Measurements from ENCODE around the gene ANXA2R.

Gene ANXA2R

DNA sequence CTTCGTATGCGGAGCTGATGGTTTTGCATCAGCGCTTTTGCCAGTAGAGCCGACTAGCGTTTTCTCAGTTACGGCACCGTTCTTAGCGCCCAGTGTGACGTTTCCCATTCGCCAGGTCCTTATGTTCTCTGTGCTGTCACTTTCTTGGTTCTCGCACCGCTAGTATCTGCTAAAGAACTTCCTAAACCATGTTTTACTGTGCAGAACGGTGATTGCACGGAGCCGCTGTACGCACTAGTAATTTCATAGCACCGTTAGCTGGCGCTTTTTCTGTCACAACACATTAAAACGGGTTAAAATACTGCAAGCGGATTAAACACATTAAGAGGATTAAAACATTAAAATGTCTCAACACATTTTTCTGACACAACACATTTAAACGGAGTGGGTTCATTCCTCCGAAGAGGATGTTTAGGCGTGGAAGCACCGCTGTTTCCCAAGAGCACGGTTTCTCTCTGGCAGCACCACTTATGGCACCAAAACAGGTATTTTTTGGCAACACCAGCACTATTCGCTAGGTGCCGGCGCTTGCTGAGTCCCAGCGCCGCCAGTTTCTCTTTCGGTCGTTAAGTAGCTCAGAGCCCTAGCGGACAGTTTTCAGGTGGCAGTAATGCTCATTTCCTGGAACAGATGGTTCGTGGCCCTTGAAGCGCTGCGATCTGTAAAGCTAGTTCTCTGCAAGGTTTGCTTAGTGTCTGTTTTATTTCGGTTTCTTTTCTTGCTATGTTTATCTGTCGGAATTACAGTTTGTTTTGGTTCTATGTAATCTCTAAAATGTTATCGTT lies 20.3 kb downstream of the ANXA2R start:
- Histone ChIP-seq H3K27ac (peak overlapping the region; percentile 36), H3K4me2 (ENCODE audit: low read length) (peak overlapping the region; percentile 57), H3K4me1 (no peaks in the 10 kb centered on the region), H3K27me3 (ENCODE audit: control insufficient read depth, insufficient read depth, low read length) (peaks cover 5% of the 10 kb centered on the region), H3K9ac (no peak overlapping the region), H2AFZ (peak overlapping the region; percentile 26), H3K4me3 (ENCODE audit: low read depth, low read length) (peak overlapping the region; percentile 56), H3K9me3 (ENCODE audit: control insufficient read depth, low read length) (peaks cover 6% of the 10 kb centered on the region), H3K79me2 (no peaks in the 10 kb centered on the region), H3K36me3 (ENCODE audit: control insufficient read depth, insufficient read depth, low read length) (no peaks in the 10 kb centered on the region)
- TF ChIP-seq, protein P1, sequence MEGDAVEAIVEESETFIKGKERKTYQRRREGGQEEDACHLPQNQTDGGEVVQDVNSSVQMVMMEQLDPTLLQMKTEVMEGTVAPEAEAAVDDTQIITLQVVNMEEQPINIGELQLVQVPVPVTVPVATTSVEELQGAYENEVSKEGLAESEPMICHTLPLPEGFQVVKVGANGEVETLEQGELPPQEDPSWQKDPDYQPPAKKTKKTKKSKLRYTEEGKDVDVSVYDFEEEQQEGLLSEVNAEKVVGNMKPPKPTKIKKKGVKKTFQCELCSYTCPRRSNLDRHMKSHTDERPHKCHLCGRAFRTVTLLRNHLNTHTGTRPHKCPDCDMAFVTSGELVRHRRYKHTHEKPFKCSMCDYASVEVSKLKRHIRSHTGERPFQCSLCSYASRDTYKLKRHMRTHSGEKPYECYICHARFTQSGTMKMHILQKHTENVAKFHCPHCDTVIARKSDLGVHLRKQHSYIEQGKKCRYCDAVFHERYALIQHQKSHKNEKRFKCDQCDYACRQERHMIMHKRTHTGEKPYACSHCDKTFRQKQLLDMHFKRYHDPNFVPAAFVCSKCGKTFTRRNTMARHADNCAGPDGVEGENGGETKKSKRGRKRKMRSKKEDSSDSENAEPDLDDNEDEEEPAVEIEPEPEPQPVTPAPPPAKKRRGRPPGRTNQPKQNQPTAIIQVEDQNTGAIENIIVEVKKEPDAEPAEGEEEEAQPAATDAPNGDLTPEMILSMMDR (IDR thresholded peaks at IDR 0.05), result no peak

DNA sequence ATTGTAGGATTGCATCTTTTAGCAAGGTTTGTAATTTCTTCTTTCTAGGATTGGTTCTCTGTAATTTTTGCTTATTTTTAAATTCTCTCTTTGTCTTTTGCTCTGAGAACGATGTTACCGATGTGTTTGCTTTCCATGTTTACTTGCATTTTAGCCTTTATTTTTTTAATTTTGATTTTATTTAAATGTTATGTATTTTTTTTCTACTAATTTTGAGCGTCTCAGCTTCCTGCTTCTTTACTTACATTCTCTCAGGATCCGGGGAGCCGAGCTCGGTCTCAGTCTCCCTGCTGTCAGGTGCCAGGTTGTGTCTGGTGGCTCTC lies 20.9 kb downstream of the ANXA2R start:
- Histone ChIP-seq H3K27ac (peak overlapping the region; percentile 75), H3K4me2 (ENCODE audit: low read length) (peak overlapping the region; percentile 57), H3K36me3 (ENCODE audit: control insufficient read depth, insufficient read depth, low read length) (no peaks in the 10 kb centered on the region), H3K79me2 (no peaks in the 10 kb centered on the region), H3K4me3 (ENCODE audit: low read depth, low read length) (peak overlapping the region; percentile 56), H2AFZ (no peak overlapping the region), H3K9me3 (ENCODE audit: control insufficient read depth, low read length) (peaks cover 6% of the 10 kb centered on the region), H3K4me1 (no peaks in the 10 kb centered on the region), H3K27me3 (ENCODE audit: control insufficient read depth, insufficient read depth, low read length) (peaks cover 5% of the 10 kb centered on the region), H3K9ac (no peak overlapping the region)
- TF ChIP-seq, protein P1 (IDR thresholded peaks at IDR 0.05), result peak; percentile 1

DNA sequence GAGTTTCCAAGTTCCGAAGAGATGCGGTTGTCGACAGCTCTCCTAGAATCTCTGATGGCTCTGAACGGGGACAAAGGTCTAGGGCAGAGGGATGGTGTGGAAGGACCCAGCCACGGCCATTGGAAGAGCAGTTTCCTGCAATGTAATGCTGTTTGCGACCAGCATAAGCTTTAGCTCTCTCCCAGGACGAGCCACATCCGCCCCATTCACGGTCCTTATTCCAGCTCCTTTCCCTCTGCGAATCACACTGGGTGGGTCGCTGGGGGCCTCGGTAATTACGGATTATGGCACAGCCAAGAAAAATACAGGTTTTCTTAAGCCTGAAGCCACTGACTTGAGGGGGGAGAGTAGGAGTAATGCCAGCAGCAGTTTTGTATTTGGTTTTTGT lies 22.7 kb downstream of the ANXA2R start:
- H3K4me3 ChIP-seq (ENCODE audit: low read depth, low read length), result peak overlapping the region; percentile 39
- H3K4me2 ChIP-seq (ENCODE audit: low read length), result peak overlapping the region; percentile 40
- H3K79me2 ChIP-seq, result no peaks in the 10 kb centered on the region
- peaks cover 6% of the 10 kb centered on the region for H3K9me3 ChIP-seq (ENCODE audit: control insufficient read depth, low read length)
- peaks cover 5% of the 10 kb centered on the region for H3K27me3 ChIP-seq (ENCODE audit: control insufficient read depth, insufficient read depth, low read length)
- no peaks in the 10 kb centered on the region for H3K4me1 ChIP-seq
- no peaks in the 10 kb centered on the region for H3K36me3 ChIP-seq (ENCODE audit: control insufficient read depth, insufficient read depth, low read length)
- H2AFZ ChIP-seq, result no peak overlapping the region
- TF ChIP-seq, protein P1 (IDR thresholded peaks at IDR 0.05), result no peak
- peak overlapping the region; percentile 75 for H3K27ac ChIP-seq
- H3K9ac ChIP-seq, result no peak overlapping the region

DNA sequence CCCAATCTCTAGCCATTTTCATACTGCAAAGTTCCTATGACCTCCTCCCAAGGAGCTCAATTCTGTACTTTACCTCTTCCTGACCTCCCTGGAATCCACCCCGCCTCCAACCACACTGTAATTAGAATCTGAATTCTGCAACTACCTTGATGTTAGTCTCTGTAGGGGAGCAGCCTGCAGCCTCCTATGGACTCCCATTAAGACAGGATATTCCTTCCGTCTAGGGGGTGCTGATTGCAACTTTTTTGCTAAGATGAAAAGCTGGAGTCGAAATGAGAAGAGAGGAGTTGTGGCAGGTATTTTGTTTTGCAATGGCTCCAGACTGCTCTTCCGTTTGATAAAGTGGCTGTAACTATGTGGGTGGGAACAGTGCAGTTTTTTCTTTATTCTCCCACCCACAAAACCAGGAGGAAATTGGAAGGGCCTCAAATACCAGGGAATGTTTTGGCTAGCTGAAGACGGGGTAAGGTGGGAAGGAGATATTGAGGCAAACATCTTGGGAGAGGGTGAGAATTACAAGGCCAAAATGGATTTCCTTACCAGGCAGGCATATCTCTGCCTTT lies 23.8 kb downstream of the ANXA2R start:
- no peak overlapping the region for H3K4me3 ChIP-seq (ENCODE audit: low read depth, low read length)
- no peaks in the 10 kb centered on the region for H3K36me3 ChIP-seq (ENCODE audit: control insufficient read depth, insufficient read depth, low read length)
- no peak overlapping the region for H3K4me2 ChIP-seq (ENCODE audit: low read length)
- H3K27me3 ChIP-seq (ENCODE audit: control insufficient read depth, insufficient read depth, low read length), result peaks cover 5% of the 10 kb centered on the region
- H3K27ac ChIP-seq, result no peak overlapping the region
- H3K79me2 ChIP-seq, result no peaks in the 10 kb centered on the region
- H3K9ac ChIP-seq, result no peak overlapping the region
- no peaks in the 10 kb centered on the region for H3K4me1 ChIP-seq
- H2AFZ ChIP-seq, result no peak overlapping the region
- H3K9me3 ChIP-seq (ENCODE audit: control insufficient read depth, low read length), result peaks cover 6% of the 10 kb centered on the region
- TF ChIP-seq, protein P1 (IDR thresholded peaks at IDR 0.05), result no peak

DNA sequence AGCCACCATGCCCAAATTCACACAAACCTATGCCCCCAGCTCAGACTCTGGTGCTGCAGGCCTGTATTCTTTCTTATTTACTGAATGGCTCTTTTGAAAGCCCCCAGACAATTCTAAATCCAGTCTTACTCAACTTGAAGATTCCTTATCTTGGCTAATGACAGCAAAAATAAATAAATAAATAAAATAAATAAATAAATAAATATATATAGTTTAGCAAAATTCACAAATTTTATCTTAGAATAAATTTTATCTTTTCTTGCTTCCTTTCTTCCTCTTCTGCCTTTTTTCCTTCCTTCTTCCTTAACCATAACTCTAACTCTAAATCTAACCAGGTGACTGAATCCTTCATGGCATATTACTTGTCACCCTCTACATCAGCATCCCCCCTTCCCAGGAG lies 25.6 kb downstream of the ANXA2R start:
- no peaks in the 10 kb centered on the region for H3K4me1 ChIP-seq
- H3K4me3 ChIP-seq (ENCODE audit: low read depth, low read length), result no peak overlapping the region
- H3K9ac ChIP-seq, result no peak overlapping the region
- TF ChIP-seq, protein P1 (IDR thresholded peaks at IDR 0.05), result no peak
- H3K27me3 ChIP-seq (ENCODE audit: control insufficient read depth, insufficient read depth, low read length), result peaks cover 5% of the 10 kb centered on the region
- H3K36me3 ChIP-seq (ENCODE audit: control insufficient read depth, insufficient read depth, low read length), result no peaks in the 10 kb centered on the region
- H3K9me3 ChIP-seq (ENCODE audit: control insufficient read depth, low read length), result peaks cover 3% of the 10 kb centered on the region
- H3K27ac ChIP-seq, result no peak overlapping the region
- no peaks in the 10 kb centered on the region for H3K79me2 ChIP-seq
- no peak overlapping the region for H3K4me2 ChIP-seq (ENCODE audit: low read length)
- no peak overlapping the region for H2AFZ ChIP-seq
